A673 (cell line): ENCODE results near the gene ZNF316.

Experiments used
- CTCF ChIP-seq: fragments of 300-800, 200-600 bp; sonication (generic); conservative IDR thresholded peaks from 2 replicates; pipeline ENCODE4 v1.5.1; 2017; ENCODE audit warnings: low read depth, mild to moderate bottlenecking, antibody characterized with exemption, low read length, moderate library complexity, mixed read lengths
- EZH2 ChIP-seq: fragments of 200-600 bp; sonication (generic); IDR thresholded peaks from 2 replicates; pipeline ENCODE4 v1.6.1; 2017; ENCODE audit warnings: borderline replicate concordance, low read depth, mild to moderate bottlenecking, mixed read lengths, antibody characterized with exemption, low read length; ENCODE audit not compliant: poor library complexity, severe bottlenecking

GRCh38 chr7:6691609-6692106, 54.5 kb downstream of the ZNF316 start:
- TF ChIP-seq CTCF: no peak
- TF ChIP-seq EZH2: no peak
